Mesothelial cell of epicardium (in vitro differentiated cells): ENCODE measurements around the gene OLAH. TPM values are rescaled to one million over a fixed set of nuclear protein-coding genes. Genes with fewer than 3 reads are reported as not detected.

ENCODE experiments used
- DNase-seq, 2 experiments: peaks; one replicate each; pipeline ENCODE4 v3.0.0; 2021; ENCODE audit warnings: low spot score in 2 of 2; ENCODE audit not compliant: unreplicated experiment in 2 of 2
- H3K27ac Mint-ChIP-seq: 2 replicates; pipeline ENCODE4 v1.8.0; 2021; ENCODE audit warnings: mixed read lengths
- H3K27me3 Mint-ChIP-seq: 2 replicates; pipeline ENCODE4 v1.8.0; 2021; ENCODE audit warnings: low read depth, mixed read lengths
- H3K36me3 Mint-ChIP-seq: 2 replicates; pipeline ENCODE4 v1.8.0; 2021; ENCODE audit warnings: mixed read lengths
- H3K4me1 Mint-ChIP-seq: 2 replicates; pipeline ENCODE4 v1.8.0; 2021; ENCODE audit warnings: mixed read lengths
- H3K4me3 Mint-ChIP-seq: 2 replicates; pipeline ENCODE4 v1.8.0; 2021; ENCODE audit warnings: mild to moderate bottlenecking, moderate library complexity, mixed read lengths
- H3K9me3 Mint-ChIP-seq: 2 replicates; pipeline ENCODE4 v1.8.0; 2021; ENCODE audit warnings: mixed read lengths
- total RNA-seq: library from RNA; stranded (reverse); gene quantifications from 3 replicates; pipeline ENCODE4 v1.2.1, GENCODE V29; 2021
- TF ChIP-seq, protein P1 (sequence below): fragments of 200-600 bp; sonication (generic); IDR thresholded peaks from one replicate; pipeline ENCODE4 v1.5.0; 2021; ENCODE audit warnings: antibody characterized with exemption; ENCODE audit not compliant: unreplicated experiment

Gene OLAH
- total RNA-seq, 1 donor from 2014 or later, result 0.54 TPM

DNA sequence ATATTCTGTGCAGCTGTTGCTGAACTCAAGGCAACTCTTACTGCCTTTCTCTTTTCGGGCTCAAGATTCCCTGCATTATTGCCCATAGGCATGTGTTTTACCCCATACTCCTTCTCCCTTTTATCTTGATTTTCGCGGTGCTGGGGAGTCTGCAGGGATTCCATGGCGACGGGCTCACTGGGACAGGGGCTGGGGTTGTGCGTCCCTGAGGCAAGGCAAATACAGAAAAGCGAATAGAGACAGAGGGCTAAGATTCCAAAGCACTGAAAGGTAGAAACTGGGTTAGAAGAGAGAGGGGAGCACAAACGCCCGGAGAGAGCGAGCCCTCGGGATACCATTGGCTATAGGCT, 52.9 kb downstream of the OLAH start:
- Mint-ChIP-seq H3K36me3 (no peaks in the 10 kb centered on the region), H3K9me3 (no peaks in the 10 kb centered on the region), H3K27me3 (no peaks in the 10 kb centered on the region), H3K4me1 (peaks cover 23% of the 10 kb centered on the region), H3K27ac (peak overlapping the region; percentile 99), H3K4me3 (peak overlapping the region; percentile 94)
- TF ChIP-seq, protein P1, sequence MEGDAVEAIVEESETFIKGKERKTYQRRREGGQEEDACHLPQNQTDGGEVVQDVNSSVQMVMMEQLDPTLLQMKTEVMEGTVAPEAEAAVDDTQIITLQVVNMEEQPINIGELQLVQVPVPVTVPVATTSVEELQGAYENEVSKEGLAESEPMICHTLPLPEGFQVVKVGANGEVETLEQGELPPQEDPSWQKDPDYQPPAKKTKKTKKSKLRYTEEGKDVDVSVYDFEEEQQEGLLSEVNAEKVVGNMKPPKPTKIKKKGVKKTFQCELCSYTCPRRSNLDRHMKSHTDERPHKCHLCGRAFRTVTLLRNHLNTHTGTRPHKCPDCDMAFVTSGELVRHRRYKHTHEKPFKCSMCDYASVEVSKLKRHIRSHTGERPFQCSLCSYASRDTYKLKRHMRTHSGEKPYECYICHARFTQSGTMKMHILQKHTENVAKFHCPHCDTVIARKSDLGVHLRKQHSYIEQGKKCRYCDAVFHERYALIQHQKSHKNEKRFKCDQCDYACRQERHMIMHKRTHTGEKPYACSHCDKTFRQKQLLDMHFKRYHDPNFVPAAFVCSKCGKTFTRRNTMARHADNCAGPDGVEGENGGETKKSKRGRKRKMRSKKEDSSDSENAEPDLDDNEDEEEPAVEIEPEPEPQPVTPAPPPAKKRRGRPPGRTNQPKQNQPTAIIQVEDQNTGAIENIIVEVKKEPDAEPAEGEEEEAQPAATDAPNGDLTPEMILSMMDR, result no peak
- peak in 1 of 2 experiments; percentile 42 for DNase-seq

DNA sequence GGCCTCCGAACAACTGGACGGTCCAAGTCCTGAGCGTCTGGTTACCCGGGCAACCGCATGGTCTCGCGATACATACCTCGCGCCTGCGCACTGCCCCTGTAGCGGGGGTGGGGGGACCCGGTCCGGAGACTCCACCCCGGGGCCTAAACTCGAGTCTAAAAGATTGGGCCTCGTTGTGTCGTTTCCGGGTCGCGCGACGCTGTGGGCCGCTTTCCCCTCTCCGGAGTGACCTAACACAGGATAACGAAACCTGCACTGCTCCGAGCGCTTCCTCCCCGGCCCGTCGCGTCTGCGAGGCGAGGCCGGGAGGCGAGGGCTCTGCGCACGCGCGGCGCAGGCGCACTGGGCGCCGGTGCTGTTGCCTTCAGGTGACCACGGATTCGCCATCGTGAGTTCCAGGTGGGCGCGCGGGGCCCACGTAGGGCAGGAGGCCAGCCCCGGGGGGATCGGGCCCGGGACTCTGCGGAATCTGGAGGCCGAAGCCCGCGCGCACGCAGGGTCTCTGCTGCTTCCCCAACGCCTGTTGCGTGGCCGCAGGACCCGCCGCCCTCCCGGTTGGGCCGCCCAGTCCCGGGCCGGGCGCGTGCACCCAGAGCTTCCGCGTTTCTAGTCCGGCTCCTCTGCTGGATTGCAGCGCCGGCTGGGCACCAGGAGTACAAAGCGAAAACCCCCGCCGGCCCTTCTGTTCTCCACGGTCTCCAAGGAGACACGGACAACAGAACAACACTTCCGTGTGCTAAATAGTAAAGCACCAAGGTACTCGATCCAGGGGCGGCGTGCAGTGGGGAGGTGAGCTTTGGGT, 53.5 kb downstream of the OLAH start, which contains the start of gene RPP38:
RPP38 (plus strand) TSS at position 345 of the 802 bp plus-strand sequence. CDS start 5,960 bp downstream, outside the sequence.
- TF ChIP-seq, protein P1, result no peak
- no peaks in the 10 kb centered on the region for H3K36me3 Mint-ChIP-seq
- H3K9me3 Mint-ChIP-seq, result no peaks in the 10 kb centered on the region
- peak within 1 kb of the TSS; percentile 99 for H3K27ac Mint-ChIP-seq
- peak; percentile 94 to 99 for DNase-seq
- H3K4me3 Mint-ChIP-seq, result peak within 1 kb of the TSS; percentile 94
- peaks cover 23% of the 10 kb centered on the region for H3K4me1 Mint-ChIP-seq
- no peaks in the 10 kb centered on the region for H3K27me3 Mint-ChIP-seq

DNA sequence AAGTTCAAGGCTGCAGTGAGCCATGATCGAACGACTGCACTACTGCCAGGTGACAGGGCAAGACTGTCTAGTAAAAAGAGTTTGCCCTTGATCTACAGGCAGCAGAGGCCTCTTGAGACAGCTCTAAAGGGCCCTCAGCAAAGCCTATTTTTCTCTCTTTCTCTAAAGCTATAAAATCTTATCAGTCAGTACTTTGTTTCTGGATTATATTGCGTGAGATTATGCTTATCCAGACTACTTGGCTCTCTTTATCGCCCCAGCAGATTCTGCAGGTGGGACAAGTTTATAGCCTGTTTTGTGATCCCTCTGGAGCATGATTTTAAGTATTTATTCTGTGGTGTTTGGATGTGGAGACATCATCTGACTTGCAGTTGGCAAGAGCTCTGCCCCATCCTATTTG, 56.1 kb downstream of the OLAH start:
- no peak overlapping the region for H3K4me3 Mint-ChIP-seq

DNA sequence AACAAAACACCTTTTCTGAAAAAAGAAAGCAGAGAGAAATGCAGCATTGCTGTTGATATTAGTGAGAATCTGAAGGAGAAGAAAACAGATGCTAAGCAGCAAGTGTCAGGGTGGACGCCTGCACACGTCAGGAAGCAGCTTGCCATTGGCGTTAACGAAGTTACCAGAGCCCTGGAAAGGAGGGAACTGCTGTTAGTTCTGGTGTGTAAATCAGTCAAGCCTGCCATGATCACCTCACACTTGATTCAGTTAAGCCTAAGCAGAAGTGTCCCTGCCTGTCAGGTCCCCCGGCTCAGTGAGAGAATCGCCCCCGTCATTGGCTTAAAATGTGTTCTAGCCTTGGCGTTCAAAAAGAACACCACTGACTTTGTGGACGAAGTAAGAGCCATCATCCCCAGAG, 59.8 kb downstream of the OLAH start:
- peaks cover 27% of the 10 kb centered on the region for H3K36me3 Mint-ChIP-seq
- TF ChIP-seq, protein P1, result no peak
- H3K27me3 Mint-ChIP-seq, result no peaks in the 10 kb centered on the region
- H3K27ac Mint-ChIP-seq, result no peak overlapping the region
- H3K9me3 Mint-ChIP-seq, result no peaks in the 10 kb centered on the region
- peaks cover 11% of the 10 kb centered on the region for H3K4me1 Mint-ChIP-seq
- DNase-seq, result no peak
- no peak overlapping the region for H3K4me3 Mint-ChIP-seq

More for the DNA sequence above, 56.1 kb downstream of the OLAH start:
- H3K27me3 Mint-ChIP-seq, result no peaks in the 10 kb centered on the region
- peaks cover 23% of the 10 kb centered on the region for H3K4me1 Mint-ChIP-seq
- peaks cover 11% of the 10 kb centered on the region for H3K36me3 Mint-ChIP-seq
- DNase-seq, result no peak
- TF ChIP-seq, protein P1, result no peak
- no peaks in the 10 kb centered on the region for H3K9me3 Mint-ChIP-seq
- H3K27ac Mint-ChIP-seq, result no peak overlapping the region

DNA sequence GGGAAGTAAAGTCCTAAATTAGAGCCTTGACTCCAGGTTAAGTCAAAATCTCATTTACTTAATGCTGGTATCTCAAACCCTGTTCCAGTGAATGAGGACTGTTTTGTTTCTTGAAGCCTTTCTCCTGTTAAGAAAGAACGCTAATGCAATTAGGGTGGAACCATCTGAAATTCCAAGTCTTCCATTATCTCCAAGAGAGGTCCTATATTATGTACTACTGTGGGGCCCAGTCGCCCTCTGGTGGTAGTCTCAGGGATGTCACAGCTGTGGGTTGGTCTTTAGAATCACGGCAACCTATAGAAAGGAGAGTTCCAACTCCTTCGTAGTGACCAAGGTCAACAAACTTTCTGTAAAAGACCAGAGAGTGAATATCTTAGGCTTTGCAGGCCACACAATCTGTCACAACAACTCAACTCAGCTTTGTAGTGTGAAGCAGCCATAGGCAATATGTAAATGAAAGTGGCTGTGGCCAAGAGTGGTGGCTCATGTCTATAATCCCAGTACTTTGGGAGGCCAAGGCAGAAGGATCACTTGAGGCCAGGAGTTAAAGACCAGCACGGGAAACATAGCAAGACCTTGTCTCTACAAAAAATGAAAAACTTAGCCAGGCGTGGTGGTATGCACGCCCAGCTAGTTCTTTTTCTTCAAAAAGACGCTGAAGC, 62.7 kb downstream of the OLAH start:
- TF ChIP-seq, protein P1, result peak; percentile 78
- peaks cover 32% of the 10 kb centered on the region for H3K36me3 Mint-ChIP-seq
- H3K4me1 Mint-ChIP-seq, result no peaks in the 10 kb centered on the region
- H3K9me3 Mint-ChIP-seq, result no peaks in the 10 kb centered on the region
- no peaks in the 10 kb centered on the region for H3K27me3 Mint-ChIP-seq
- no peak overlapping the region for H3K4me3 Mint-ChIP-seq
- DNase-seq, result peak; percentile 39 to 80
- H3K27ac Mint-ChIP-seq, result peak overlapping the region; percentile 21
